WTC11 (cell line): ENCODE results near the gene RBM10.

ENCODE experiments used
- ATF6 ChIP-seq: sonication (generic); formaldehyde crosslinking; IDR thresholded peaks from 2 replicates; pipeline ENCODE4 v1.8.1; 2023; ENCODE audit warnings: mild to moderate bottlenecking, missing genetic modification reagents
- CREB1 ChIP-seq: sonication (generic); formaldehyde crosslinking; IDR thresholded peaks from 2 replicates; pipeline ENCODE4 v1.8.0; 2023; ENCODE audit warnings: mild to moderate bottlenecking, missing genetic modification reagents
- CREM ChIP-seq: sonication (generic); formaldehyde crosslinking; IDR thresholded peaks from 2 replicates; pipeline ENCODE4 v1.8.1; 2022; ENCODE audit warnings: mild to moderate bottlenecking, missing genetic modification reagents, moderate library complexity
- CTCF ChIP-seq: fragments of 200-600 bp; IDR thresholded peaks from 2 replicates; pipeline ENCODE4 v1.8.0; 2022; ENCODE audit warnings: antibody characterized with exemption
- MAX ChIP-seq: sonication (generic); formaldehyde crosslinking; IDR thresholded peaks from 2 replicates; pipeline ENCODE4 v1.8.0; 2022; ENCODE audit warnings: mild to moderate bottlenecking, missing genetic modification reagents
- PREB ChIP-seq: sonication (generic); formaldehyde crosslinking; IDR thresholded peaks from 2 replicates; pipeline ENCODE4 v1.8.1; 2022; ENCODE audit warnings: mild to moderate bottlenecking, missing genetic modification reagents, moderate library complexity, borderline replicate concordance
- USF1 ChIP-seq: sonication (generic); formaldehyde crosslinking; IDR thresholded peaks from 2 replicates; pipeline ENCODE4 v1.8.0; 2022; ENCODE audit warnings: mild to moderate bottlenecking, missing genetic modification reagents
- TF ChIP-seq, protein P1 (sequence below): sonication (generic); formaldehyde crosslinking; IDR thresholded peaks from 2 replicates; pipeline ENCODE4 v1.8.0; 2023; ENCODE audit warnings: mild to moderate bottlenecking, missing genetic modification reagents
- TF ChIP-seq, protein P2 (sequence below): sonication (generic); formaldehyde crosslinking; IDR thresholded peaks from 2 replicates; pipeline ENCODE4 v1.8.1; 2022; ENCODE audit warnings: low read depth, missing genetic modification reagents, borderline replicate concordance

DNA sequence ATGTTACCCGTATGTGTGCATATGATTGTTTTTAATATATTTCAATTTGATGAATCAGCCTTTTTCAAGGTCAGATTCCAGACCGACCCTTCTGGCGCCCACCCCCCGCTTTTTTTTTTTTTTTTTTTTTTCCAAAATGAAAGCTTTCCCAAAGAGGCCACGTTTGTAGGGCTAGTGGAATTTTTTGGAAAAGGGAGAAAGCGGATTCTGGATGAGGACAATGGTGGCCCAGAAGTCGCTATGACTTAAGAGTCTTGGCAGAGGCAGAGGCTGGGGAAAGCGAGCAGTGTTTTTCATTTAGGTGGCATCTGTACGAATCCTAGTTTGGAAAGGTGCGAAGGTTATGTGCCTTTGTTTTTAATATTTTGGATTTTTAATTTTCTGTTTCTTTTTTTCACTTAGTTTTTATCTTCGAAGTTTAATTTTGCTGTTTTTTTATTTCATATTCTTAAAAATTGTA, 15.1 kb upstream of the RBM10 start:
- TF ChIP-seq CTCF (no peak), ATF6 (CRISPR knock-in tag) (no peak), PREB (CRISPR knock-in tag) (no peak), MAX (CRISPR knock-in tag) (no peak), USF1 (CRISPR knock-in tag) (no peak), CREM (CRISPR knock-in tag) (no peak), CREB1 (CRISPR knock-in tag) (no peak)
- TF ChIP-seq, protein P1, sequence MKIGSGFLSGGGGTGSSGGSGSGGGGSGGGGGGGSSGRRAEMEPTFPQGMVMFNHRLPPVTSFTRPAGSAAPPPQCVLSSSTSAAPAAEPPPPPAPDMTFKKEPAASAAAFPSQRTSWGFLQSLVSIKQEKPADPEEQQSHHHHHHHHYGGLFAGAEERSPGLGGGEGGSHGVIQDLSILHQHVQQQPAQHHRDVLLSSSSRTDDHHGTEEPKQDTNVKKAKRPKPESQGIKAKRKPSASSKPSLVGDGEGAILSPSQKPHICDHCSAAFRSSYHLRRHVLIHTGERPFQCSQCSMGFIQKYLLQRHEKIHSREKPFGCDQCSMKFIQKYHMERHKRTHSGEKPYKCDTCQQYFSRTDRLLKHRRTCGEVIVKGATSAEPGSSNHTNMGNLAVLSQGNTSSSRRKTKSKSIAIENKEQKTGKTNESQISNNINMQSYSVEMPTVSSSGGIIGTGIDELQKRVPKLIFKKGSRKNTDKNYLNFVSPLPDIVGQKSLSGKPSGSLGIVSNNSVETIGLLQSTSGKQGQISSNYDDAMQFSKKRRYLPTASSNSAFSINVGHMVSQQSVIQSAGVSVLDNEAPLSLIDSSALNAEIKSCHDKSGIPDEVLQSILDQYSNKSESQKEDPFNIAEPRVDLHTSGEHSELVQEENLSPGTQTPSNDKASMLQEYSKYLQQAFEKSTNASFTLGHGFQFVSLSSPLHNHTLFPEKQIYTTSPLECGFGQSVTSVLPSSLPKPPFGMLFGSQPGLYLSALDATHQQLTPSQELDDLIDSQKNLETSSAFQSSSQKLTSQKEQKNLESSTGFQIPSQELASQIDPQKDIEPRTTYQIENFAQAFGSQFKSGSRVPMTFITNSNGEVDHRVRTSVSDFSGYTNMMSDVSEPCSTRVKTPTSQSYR (CRISPR knock-in tag): no peak
- TF ChIP-seq, protein P2, sequence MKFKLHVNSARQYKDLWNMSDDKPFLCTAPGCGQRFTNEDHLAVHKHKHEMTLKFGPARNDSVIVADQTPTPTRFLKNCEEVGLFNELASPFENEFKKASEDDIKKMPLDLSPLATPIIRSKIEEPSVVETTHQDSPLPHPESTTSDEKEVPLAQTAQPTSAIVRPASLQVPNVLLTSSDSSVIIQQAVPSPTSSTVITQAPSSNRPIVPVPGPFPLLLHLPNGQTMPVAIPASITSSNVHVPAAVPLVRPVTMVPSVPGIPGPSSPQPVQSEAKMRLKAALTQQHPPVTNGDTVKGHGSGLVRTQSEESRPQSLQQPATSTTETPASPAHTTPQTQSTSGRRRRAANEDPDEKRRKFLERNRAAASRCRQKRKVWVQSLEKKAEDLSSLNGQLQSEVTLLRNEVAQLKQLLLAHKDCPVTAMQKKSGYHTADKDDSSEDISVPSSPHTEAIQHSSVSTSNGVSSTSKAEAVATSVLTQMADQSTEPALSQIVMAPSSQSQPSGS (CRISPR knock-in tag): no peak
